GM18519 (cell line): ENCODE measurements around the gene METTL2B.
"Not testable (repeated sequence)": the region's sequence is repeated elsewhere in the genome, so short reads cannot be mapped to it uniquely, and the experiment has no call there.

ENCODE experiments used
- ATAC-seq: cut with Tn5 transposase; IDR thresholded peaks from one replicate; pipeline ENCODE4 v1.9.1; 2021; ENCODE audit warnings: mild to moderate bottlenecking, moderate library complexity; ENCODE audit not compliant: unreplicated experiment, low FRiP score

Gene METTL2B

GRCh38 chr7:128523226-128523931, 46.8 kb downstream of the METTL2B start:
- not testable (repeated sequence) for ATAC-seq

- not testable (repeated sequence) for ATAC-seq
Measured at GRCh38 chr7:128523932-128524524, 47.5 kb downstream of the METTL2B start.

- ATAC-seq: not testable (repeated sequence)
Measured at GRCh38 chr7:128525584-128525983, 49.0 kb downstream of the METTL2B start.

- not testable (repeated sequence) for ATAC-seq
Measured at GRCh38 chr7:128526062-128526466, 49.5 kb downstream of the METTL2B start.

- ATAC-seq: not testable (repeated sequence)
Measured at GRCh38 chr7:128529191-128529590, 52.6 kb downstream of the METTL2B start.

GRCh38 chr7:128530121-128530854, 53.7 kb downstream of the METTL2B start:
- ATAC-seq: not testable (repeated sequence)

- ATAC-seq: peak; percentile 34
Measured at GRCh38 chr7:128530855-128531104, 54.2 kb downstream of the METTL2B start.

GRCh38 chr7:128531105-128531954, 54.8 kb downstream of the METTL2B start:
- peak; percentile 47 for ATAC-seq

GRCh38 chr7:128531955-128532478, 55.5 kb downstream of the METTL2B start:
- ATAC-seq: peak; percentile 10

GRCh38 chr7:128532956-128533355, 56.4 kb downstream of the METTL2B start:
- not testable (repeated sequence) for ATAC-seq

- not testable (repeated sequence) for ATAC-seq
Measured at GRCh38 chr7:128537410-128537809, 60.9 kb downstream of the METTL2B start.

GRCh38 chr7:128542530-128542929, 66.0 kb downstream of the METTL2B start:
- ATAC-seq: not testable (repeated sequence)

- not testable (repeated sequence) for ATAC-seq
Measured at GRCh38 chr7:128543300-128543699, 66.8 kb downstream of the METTL2B start.

- ATAC-seq: not testable (repeated sequence)
Measured at GRCh38 chr7:128546319-128546851, 69.8 kb downstream of the METTL2B start.

- no peak for ATAC-seq
Measured at GRCh38 chr7:128550920-128551319, 74.4 kb downstream of the METTL2B start.

- not testable (repeated sequence) for ATAC-seq
Measured at GRCh38 chr7:128554394-128554793, 77.8 kb downstream of the METTL2B start.
